Progenitor cell of endocrine pancreas (in vitro differentiated cells): ENCODE data around the gene MMP17. TPM values are rescaled to one million over a fixed set of nuclear protein-coding genes. Genes with fewer than 3 reads are reported as not detected.
A peak's percentile ranks its signal among the peaks of the same experiment; 100 is the strongest.

Source experiments
- DNase-seq: peaks from one replicate; pipeline ENCODE4 v3.0.0; 2021; ENCODE audit warnings: low spot score; ENCODE audit not compliant: unreplicated experiment
- H3K27ac Mint-ChIP-seq: 2 replicates; pipeline ENCODE4 v1.8.0; 2021; ENCODE audit warnings: mild to moderate bottlenecking, moderate library complexity, mixed read lengths
- H3K27me3 Mint-ChIP-seq: 2 replicates; pipeline ENCODE4 v1.8.0; 2021; ENCODE audit warnings: mixed read lengths
- H3K36me3 Mint-ChIP-seq: 2 replicates; pipeline ENCODE4 v1.8.0; 2022; ENCODE audit warnings: mixed read lengths; ENCODE audit not compliant: insufficient read depth
- H3K4me1 Mint-ChIP-seq: 2 replicates; pipeline ENCODE4 v1.8.0; 2021; ENCODE audit warnings: low read depth, mixed read lengths
- H3K4me3 Mint-ChIP-seq: 2 replicates; pipeline ENCODE4 v1.8.0; 2021; ENCODE audit warnings: low read depth, mild to moderate bottlenecking, moderate library complexity, mixed read lengths
- H3K9me3 Mint-ChIP-seq: 2 replicates; pipeline ENCODE4 v1.8.0; 2021; ENCODE audit warnings: low read depth, mixed read lengths
- CTCF ChIP-seq: fragments of 200-600 bp; sonication (generic); IDR thresholded peaks from one replicate; pipeline ENCODE4 v1.5.0; 2021; ENCODE audit warnings: antibody characterized with exemption, mild to moderate bottlenecking; ENCODE audit not compliant: unreplicated experiment
- total RNA-seq: library from RNA; stranded (reverse); gene quantifications from 2 replicates; pipeline ENCODE4 v1.2.1, GENCODE V29; 2021

The MMP17 gene
- total RNA-seq, 1 donor from 2014 or later, result 0.48 TPM

GRCh38 chr12:131864469-131864868 lies 36.3 kb downstream of the MMP17 start:
- H3K9me3 Mint-ChIP-seq, result no peaks in the 10 kb centered on the region
- no peaks in the 10 kb centered on the region for H3K36me3 Mint-ChIP-seq
- H3K4me1 Mint-ChIP-seq, result peaks cover 13% of the 10 kb centered on the region
- no peak overlapping the region for H3K27ac Mint-ChIP-seq
- peaks cover 4% of the 10 kb centered on the region for H3K27me3 Mint-ChIP-seq
- DNase-seq, result no peak
- no peak overlapping the region for H3K4me3 Mint-ChIP-seq
- TF ChIP-seq CTCF, result no peak

DNA sequence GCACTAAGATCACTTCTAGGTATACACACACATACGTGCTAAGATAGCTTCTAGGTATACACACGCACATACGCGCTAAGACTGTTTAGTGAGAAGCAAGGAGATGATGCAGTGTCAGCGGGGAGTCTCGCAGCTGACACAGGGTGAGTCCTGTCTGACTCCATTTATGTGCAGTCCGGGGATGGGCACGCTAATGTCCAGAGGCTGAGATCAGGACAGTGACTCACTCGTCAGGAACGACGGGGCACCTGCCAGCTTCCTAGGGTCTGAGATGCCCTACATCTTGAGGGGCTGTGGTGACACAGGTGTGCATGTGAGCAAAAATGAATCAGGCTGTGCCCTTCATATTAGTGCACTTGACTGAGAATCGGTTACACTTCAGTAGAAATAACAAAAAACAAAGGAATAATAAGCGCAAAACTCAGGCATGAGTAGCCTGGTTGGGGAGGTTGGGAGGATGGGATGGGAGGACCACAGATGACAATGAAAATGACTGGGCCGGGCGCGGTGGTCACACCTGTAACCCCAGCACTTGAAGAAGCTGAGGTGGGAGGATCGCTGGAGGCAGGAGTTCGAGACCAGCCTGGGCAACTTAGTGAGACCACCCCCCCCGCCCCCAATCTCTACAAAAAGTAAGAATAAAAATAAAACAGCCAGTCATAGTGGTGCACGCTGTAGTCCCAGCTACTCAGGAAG lies 37.1 kb downstream of the MMP17 start:
- TF ChIP-seq CTCF, result no peak
- DNase-seq, result no peak
- H3K27me3 Mint-ChIP-seq, result peaks cover 4% of the 10 kb centered on the region
- H3K4me1 Mint-ChIP-seq, result peaks cover 9% of the 10 kb centered on the region
- no peaks in the 10 kb centered on the region for H3K9me3 Mint-ChIP-seq
- no peak overlapping the region for H3K4me3 Mint-ChIP-seq
- H3K27ac Mint-ChIP-seq, result no peak overlapping the region
- no peaks in the 10 kb centered on the region for H3K36me3 Mint-ChIP-seq

DNA sequence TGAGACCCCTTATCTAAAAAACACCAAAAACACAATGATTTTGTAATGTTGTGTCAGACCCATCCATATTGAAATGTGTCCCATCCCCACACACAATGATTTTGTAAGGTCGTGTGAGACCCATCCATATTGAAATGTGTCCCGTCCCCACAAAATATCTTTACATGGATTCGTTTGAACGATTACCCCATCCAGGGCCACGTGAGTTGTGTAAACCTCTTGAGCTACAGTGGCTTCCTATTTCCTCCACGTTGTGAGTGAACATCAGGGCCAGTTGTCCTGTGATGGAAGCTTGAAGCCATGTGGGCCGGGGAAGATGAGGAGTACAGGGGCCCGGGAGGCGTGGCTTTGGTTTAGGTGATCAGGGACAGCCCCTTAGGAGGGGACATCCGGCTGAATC lies 39.3 kb downstream of the MMP17 start:
- H3K27ac Mint-ChIP-seq, result peak overlapping the region; percentile 72
- H3K27me3 Mint-ChIP-seq, result peaks cover 4% of the 10 kb centered on the region
- DNase-seq, result no peak
- no peaks in the 10 kb centered on the region for H3K9me3 Mint-ChIP-seq
- H3K36me3 Mint-ChIP-seq, result no peaks in the 10 kb centered on the region
- H3K4me3 Mint-ChIP-seq, result no peak overlapping the region
- peaks cover 1% of the 10 kb centered on the region for H3K4me1 Mint-ChIP-seq
- no peak for TF ChIP-seq CTCF

DNA sequence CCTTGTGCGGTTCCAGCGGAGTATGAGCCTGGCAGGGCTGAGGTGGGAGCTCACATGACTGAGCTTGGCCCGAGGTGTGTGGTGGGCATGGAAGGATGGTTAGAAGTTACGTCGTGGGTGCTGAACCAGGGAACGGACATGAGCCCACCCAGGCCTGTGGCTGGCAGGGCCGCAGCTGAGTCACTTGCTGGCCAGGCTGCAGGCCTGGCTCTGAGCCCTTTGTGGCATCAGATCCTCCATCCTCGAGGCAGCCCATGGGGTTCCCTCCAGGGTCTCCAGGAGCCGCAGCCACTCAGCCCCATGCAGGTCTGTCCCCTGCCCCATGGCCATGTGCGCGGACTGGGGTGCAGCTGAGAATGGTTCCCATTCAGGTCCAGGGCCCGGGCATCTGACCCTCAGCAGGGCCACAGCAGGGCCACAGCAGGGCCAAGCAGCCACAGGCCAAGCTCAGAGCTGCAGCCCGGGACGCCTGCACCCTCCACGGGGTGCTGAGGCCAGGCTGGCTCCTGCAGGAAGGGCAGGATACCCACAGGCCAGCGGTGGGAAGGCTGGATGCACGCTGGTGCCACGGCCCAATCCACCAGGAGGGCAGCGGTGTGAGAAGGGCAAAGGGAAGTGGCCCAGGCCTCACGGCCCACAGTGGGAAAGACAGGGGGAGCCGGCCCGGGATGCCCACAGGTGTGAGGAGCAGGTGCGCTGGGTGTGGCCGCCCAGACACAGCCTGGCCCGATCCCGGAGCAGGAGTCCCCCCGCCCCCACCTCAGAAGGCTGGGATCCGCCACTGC lies 39.9 kb downstream of the MMP17 start:
- TF ChIP-seq CTCF, result no peak
- no peaks in the 10 kb centered on the region for H3K4me1 Mint-ChIP-seq
- H3K9me3 Mint-ChIP-seq, result no peaks in the 10 kb centered on the region
- no peak overlapping the region for H3K4me3 Mint-ChIP-seq
- no peak for DNase-seq
- H3K27ac Mint-ChIP-seq, result peak overlapping the region; percentile 72
- peaks cover 4% of the 10 kb centered on the region for H3K27me3 Mint-ChIP-seq
- no peaks in the 10 kb centered on the region for H3K36me3 Mint-ChIP-seq

GRCh38 chr12:131869871-131870418 lies 41.8 kb downstream of the MMP17 start:
- peaks cover 4% of the 10 kb centered on the region for H3K27me3 Mint-ChIP-seq
- DNase-seq, result no peak
- no peak for TF ChIP-seq CTCF
- H3K27ac Mint-ChIP-seq, result no peak overlapping the region
- no peaks in the 10 kb centered on the region for H3K4me1 Mint-ChIP-seq
- peaks cover 3% of the 10 kb centered on the region for H3K9me3 Mint-ChIP-seq
- H3K4me3 Mint-ChIP-seq, result no peak overlapping the region
- H3K36me3 Mint-ChIP-seq, result no peaks in the 10 kb centered on the region
